Measurements from ENCODE around the gene RNPS1. TPM values are rescaled to one million over a fixed set of nuclear protein-coding genes. Genes with fewer than 3 reads are reported as not detected.

Gene RNPS1
- total and polyA plus RNA-seq, 2 of the 4 experiments (the other 2 are of a cell fraction), result 57.5 to 192 TPM

GRCh38 chr16:2208772-2209171 lies 59.2 kb downstream of the RNPS1 start:
- no peak for DNase-seq
- H4K91ac ChIP-seq (ENCODE audit: insufficient read depth, low read depth, low read length), result no peak overlapping the region
- peaks cover 27 to 47% of the 10 kb centered on the region in 2 experiments for H3K79me1 ChIP-seq (ENCODE audit: low read depth in 1 of 2, low read length in 2 of 2)
- H3K4ac ChIP-seq (ENCODE audit: low read depth, low read length), result no peak overlapping the region
- H4K20me1 ChIP-seq (ENCODE audit: insufficient read depth, low read length), result peaks cover 16% of the 10 kb centered on the region
- no peak overlapping the region for H3K4me2 ChIP-seq (ENCODE audit: low read depth, low read length)
- H3K4me1 ChIP-seq (ENCODE audit: control insufficient read depth, insufficient read depth, low read length), result peaks cover 14% of the 10 kb centered on the region
- no peak overlapping the region for H3K4me3 ChIP-seq (ENCODE audit: insufficient read depth, low read depth, low read length)
- no peak overlapping the region for H2BK20ac ChIP-seq (ENCODE audit: low read depth, low read length)
- WGBS, 2 experiments (ENCODE audit: extremely low coverage in 2 of 2, insufficient read length in 1 of 2), result 94% methylated on average over 6 of the region's 9 CpGs; no CpG with 5 or more reads in 1 of the 2 experiments
- in situ Hi-C loops (cut with MboI; ENCODE audit: low sequenced_read_pairs), result no loop called here
- H2BK15ac ChIP-seq (ENCODE audit: low read depth, low read length), result no peak overlapping the region
- intact Hi-C loops (cut with micrococcal nuclease), result no loop called here
- CTCF ChIA-PET, result no interaction called here
- H3K36me3 ChIP-seq (ENCODE audit: control insufficient read depth, insufficient read depth, low read length), result peaks cover 28% of the 10 kb centered on the region
- POLR2A ChIA-PET (ENCODE audit: unreplicated experiment), result no interaction called here
- H3K56ac ChIP-seq (ENCODE audit: extremely low read depth, insufficient read depth, low read length), result no peak overlapping the region
- no peak overlapping the region for H3K23ac ChIP-seq (ENCODE audit: low read depth, low read length)
- BruUV-seq (replicated peaks), result no TSS peak
- H3K9ac ChIP-seq (ENCODE audit: low read depth, low read length), result no peak overlapping the region
- H3K9me1 ChIP-seq (ENCODE audit: insufficient read depth, low read length), result peaks cover 6% of the 10 kb centered on the region; the same call in 1 of the 2 replicates
- H2AFZ ChIP-seq (replicated peaks; ENCODE audit: low read length, poor library complexity), result no peak overlapping the region
- H2BK120ac ChIP-seq (ENCODE audit: low read depth, low read length), result no peak overlapping the region
- TF ChIP-seq MAFK (IDR thresholded peaks at IDR 0.05; ENCODE audit: low read depth, low read length), result no peak
- no peak for TF ChIP-seq POLR2A (IDR thresholded peaks at IDR 0.05; ENCODE audit: low read depth, low read length)
- TF ChIP-seq CTCF (conservative IDR thresholded peaks at IDR 0.05; ENCODE audit: low read depth, low read length), result no peak
- no peak for TF ChIP-seq BHLHE40 (IDR thresholded peaks at IDR 0.05; ENCODE audit: low read depth, low read length)
- no peak for TF ChIP-seq SMC3 (IDR thresholded peaks at IDR 0.05; ENCODE audit: low read depth, low read length)
- no peak for TF ChIP-seq MAZ (IDR thresholded peaks at IDR 0.05; ENCODE audit: borderline replicate concordance, low read depth, low read length)
- no peak for TF ChIP-seq NFE2L2 (IDR thresholded peaks at IDR 0.05; ENCODE audit: low read depth, low read length)
- TF ChIP-seq MXI1 (IDR thresholded peaks at IDR 0.05; ENCODE audit: borderline replicate concordance, low read depth, low read length), result no peak
- H3K27ac ChIP-seq (ENCODE audit: insufficient read depth, low read length), result no peak overlapping the region
- H3K27me3 ChIP-seq (ENCODE audit: control insufficient read depth, insufficient read depth, low read length), result no peaks in the 10 kb centered on the region
- no peak overlapping the region for H4K5ac ChIP-seq (ENCODE audit: low read depth, low read length)
- H2AK9ac ChIP-seq (replicated peaks; ENCODE audit: low read depth, low read length, poor library complexity), result no peak overlapping the region
- ATAC-seq (ENCODE audit: low read depth), result no peak
- no peak overlapping the region for H3K18ac ChIP-seq (ENCODE audit: low read depth, low read length)
- H2AK5ac ChIP-seq (ENCODE audit: low read depth, low read length), result no peak overlapping the region
- no peaks in the 10 kb centered on the region for H3K9me3 ChIP-seq (ENCODE audit: control insufficient read depth, insufficient read depth, low read length)
- H3K14ac ChIP-seq (replicated peaks; ENCODE audit: low read depth, low read length), result no peak overlapping the region
- dilution Hi-C loops (cut with HindIII; ENCODE audit: low sequenced_read_pairs, unreplicated experiment), result no loop called here
- H2BK5ac ChIP-seq (ENCODE audit: low read depth, low read length, poor library complexity, severe bottlenecking), result no peak overlapping the region
- H4K8ac ChIP-seq (ENCODE audit: low read depth in 2 of 2, low read length in 2 of 2), result no peak overlapping the region

All from IMR-90 (cell line).